Heart left ventricle (tissue), 13 donors: Measurements from ENCODE around the gene TMEM132A.

Experiments
- CTCF ChIP-seq, 12 donors: fragments of 200-600 bp; sonication (generic) in 4 of 12; IDR thresholded peaks; one replicate each; pipeline versions ENCODE4 v1.5.0 to v1.8.0; 2018 to 2022; ENCODE audit warnings: antibody characterized with exemption in 12 of 12, mild to moderate bottlenecking in 5 of 12
- POLR2A ChIP-seq, 2 donors: fragments of 450-650 bp; IDR thresholded peaks; one replicate each; pipeline ENCODE4 v1.6.1; 2017; ENCODE audit warnings: antibody characterized with exemption in 2 of 2, mild to moderate bottlenecking in 2 of 2, moderate library complexity in 2 of 2
- donor health status: ischemic (EF 13 %, LVEDD 7.1; RV severe dilation, severe dysfunction).
- donor health status: DM: no; HTN: yes; CAD: no.
- donor health status: DM: no; HTN: no; CAD: no.
- donor health status: ischemic (EF 25% LVEDD 6.9; RV normal size, moderate dysfunction).
- donor health status: ischemic (EF 25% LVEDD 5.7; RV mildly dilated, moderate dysfunction).
- donor health status: ischemic (EF 35%, LVEDD 5.7; RV mildly dilated, moderate dysfunction).
- donor health status: nonischemic (EF 11% LVEDD 7.7; RV severe dilation, severe dysfunction).
- donor health status: DM: yes; HTN: yes; CAD: no.
- donor health status: PGD.
- donor health status: ischemic (EF 29% LVEDD 5.4; RV normal size, mild dysfunction).
- donor health status: nonischemic (EF 23%, LVEDD 6.1; RV moderate dilation, normal function).

GRCh38 chr11:60878245-60879101, 45.8 kb upstream of the TMEM132A start:
- no peak for TF ChIP-seq CTCF (IDR thresholded peaks at IDR 0.05)
- TF ChIP-seq POLR2A (IDR thresholded peaks at IDR 0.05), result no peak
